Fibroblast of the aortic adventitia (primary cell): Measurements from ENCODE around the gene KMT2B. TPM values are rescaled to one million over a fixed set of nuclear protein-coding genes. Genes with fewer than 3 reads are reported as not detected.

Source experiments
- DNase-seq: peaks from one replicate; pipeline ENCODE4 v3.0.0-alpha.2; 2010; ENCODE audit warnings: low read depth
- H3K4me3 ChIP-seq: 2 replicates; pipeline ENCODE4 v1.5.1; 2011; ENCODE audit warnings: low read depth, mild to moderate bottlenecking, control low read depth, low read length, moderate library complexity
- CTCF ChIP-seq: IDR thresholded peaks from 2 replicates; pipeline ENCODE4 v1.5.1; 2011; ENCODE audit warnings: mild to moderate bottlenecking, low read length, control low read depth, inconsistent platforms; ENCODE audit not compliant: insufficient read depth
- total RNA-seq: library from RNA; depleted of rRNA; stranded (reverse); fragments of >200 nt; gene quantifications from 2 replicates; pipeline ENCODE4 v1.2.3, GENCODE V29; 2012; ENCODE audit warnings: low replicate concordance

The KMT2B gene
- total RNA-seq, 1 donor: 6.8 TPM

- peak overlapping the region; percentile 71 for H3K4me3 ChIP-seq
- peak; percentile 94 for DNase-seq
- TF ChIP-seq CTCF: peak; percentile 23
Measured at GRCh38 chr19:35740423-35741202, 22.8 kb downstream of the KMT2B start.

DNA sequence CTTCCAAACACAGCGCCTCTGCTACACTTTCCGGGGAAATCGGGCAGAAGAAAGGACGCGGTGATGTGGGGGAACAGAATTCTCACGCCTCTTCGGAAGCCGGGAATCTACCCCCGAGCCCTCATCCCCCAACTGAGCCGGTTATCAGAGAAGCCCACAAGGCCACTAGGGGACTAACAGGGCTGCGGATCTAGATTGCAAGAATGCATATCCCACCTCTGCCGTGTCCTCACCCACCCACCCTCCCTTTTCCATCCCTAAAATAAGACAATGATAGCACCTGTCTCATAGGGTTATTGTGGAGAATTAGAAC lies 23.4 kb downstream of the KMT2B start:
- DNase-seq: no peak
- peak overlapping the region; percentile 71 for H3K4me3 ChIP-seq
- peak; percentile 0 for TF ChIP-seq CTCF

- TF ChIP-seq CTCF: no peak
- DNase-seq: no peak
Measured at GRCh38 chr19:35742121-35742724, 24.4 kb downstream of the KMT2B start, which contains the start of gene IGFLR1. Gene IGFLR1, minus strand, starts transcription at chr19:35742452. Its CDS starts 1,272 bp downstream, at chr19:35741180.

DNA sequence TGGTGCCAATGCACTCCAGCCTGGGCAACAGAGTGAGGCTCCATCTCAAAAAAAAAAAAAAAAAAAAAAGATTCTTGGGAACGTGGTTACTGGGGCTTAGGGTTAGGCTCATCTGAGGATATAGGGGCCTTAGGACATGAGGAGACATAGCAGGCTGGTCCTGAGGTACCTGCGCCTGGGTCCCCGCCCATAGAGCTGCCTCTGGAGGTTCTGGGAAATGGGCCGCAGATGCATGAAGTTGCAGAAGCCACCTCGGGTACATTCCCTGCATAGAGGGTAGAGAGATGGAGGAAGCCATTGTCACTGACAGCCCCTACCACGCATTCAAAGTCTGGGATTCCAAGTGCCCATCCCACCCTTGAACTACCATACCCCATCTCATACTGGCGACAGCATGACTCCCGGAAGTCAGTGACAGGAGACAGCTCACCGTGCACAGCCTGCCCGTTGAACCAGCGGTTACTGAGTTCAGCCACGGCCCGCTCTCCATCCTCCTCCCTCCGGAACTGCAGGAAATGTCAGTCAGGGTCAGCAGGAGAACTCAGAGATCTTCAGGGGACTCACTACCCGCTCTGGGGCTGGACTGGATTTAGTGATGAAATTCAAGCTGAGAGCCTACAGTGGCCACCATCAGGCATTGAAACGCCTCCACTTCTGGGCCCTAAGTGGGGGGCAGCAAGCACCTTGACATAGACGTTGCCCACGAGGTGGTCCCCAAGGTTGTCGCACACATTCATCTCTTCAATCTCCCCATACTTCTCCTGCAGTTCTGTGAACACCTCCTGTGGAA lies 26.0 kb downstream of the KMT2B start:
- no peak overlapping the region for H3K4me3 ChIP-seq
- TF ChIP-seq CTCF: no peak
- no peak for DNase-seq

More at GRCh38 chr19:35742121-35742724, 24.4 kb downstream of the KMT2B start, which contains the start of gene IGFLR1:
- no peak within 1 kb of the TSS for H3K4me3 ChIP-seq

GRCh38 chr19:35744430-35745327 lies 26.9 kb downstream of the KMT2B start:
- peak; percentile 54 for TF ChIP-seq CTCF
- DNase-seq: peak; percentile 95
- H3K4me3 ChIP-seq: peak overlapping the region; percentile 81
